Omental fat pad (tissue), 4 donors: ENCODE results near the gene HUS1. TPM values are rescaled to one million over a fixed set of nuclear protein-coding genes. Genes with fewer than 3 reads are reported as not detected.

Source experiments
- ATAC-seq: fragments of 150-250 bp; one replicate; pipeline ENCODE4 v1.9.1; 2016; ENCODE audit warnings: mild to moderate bottlenecking, moderate library complexity; ENCODE audit not compliant: low FRiP score
- DNase-seq: peaks from one replicate; pipeline ENCODE4 v3.0.0-alpha.2; 2019; ENCODE audit warnings: low spot score
- total RNA-seq, 4 donors: library from RNA; depleted of rRNA; stranded (reverse); fragments of >200 nt; gene quantifications; one replicate each; pipeline ENCODE4 v1.1.0, GENCODE V29; 2016
- TF ChIP-seq, protein P1 (sequence below), 3 donors: fragments of 450-650 bp; IDR thresholded peaks; one replicate each; pipeline ENCODE4 v1.5.1; 2016 to 2017; ENCODE audit warnings: antibody characterized with exemption in 3 of 3, mild to moderate bottlenecking in 3 of 3, moderate library complexity in 2 of 3

HUS1 gene
- total RNA-seq, 4 donors from 2014 or later, result 21.7 to 43.0 (median 32.2) TPM

DNA sequence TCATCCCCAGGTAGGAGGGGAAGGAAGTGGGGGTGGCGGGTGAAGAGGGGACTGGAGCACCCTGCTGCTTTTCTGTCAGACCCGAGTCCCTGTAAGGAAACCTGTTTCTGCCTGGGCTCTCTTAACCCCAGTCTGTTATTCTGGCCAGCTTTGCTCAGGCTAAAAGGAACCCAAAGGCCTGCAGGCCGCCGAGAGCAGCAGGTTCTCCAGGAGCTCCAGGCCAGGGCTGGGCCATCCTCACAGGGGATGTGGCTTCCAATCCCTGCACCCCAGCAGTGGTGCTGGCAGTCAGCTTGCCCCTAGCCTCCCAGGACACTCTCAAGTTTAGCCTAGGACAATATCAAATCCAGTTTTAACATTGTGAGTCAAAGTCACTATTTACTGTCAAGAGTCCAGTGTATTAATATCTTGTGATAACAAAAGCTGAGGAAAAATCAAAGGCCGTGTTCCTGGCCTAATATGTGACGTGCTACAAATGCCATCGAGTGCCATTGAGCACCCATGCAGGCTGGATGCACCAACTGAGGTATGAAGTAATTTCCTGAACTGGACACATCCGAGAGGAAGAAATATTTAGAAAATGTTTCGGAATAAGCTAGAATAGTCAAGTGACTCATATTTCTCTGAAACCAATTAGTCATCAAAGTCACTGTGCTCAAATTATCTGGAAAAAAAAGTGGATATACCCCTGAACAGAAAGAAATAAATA is 38.1 kb downstream of the HUS1 start:
- ATAC-seq, result peak; percentile 39
- TF ChIP-seq, protein P1, sequence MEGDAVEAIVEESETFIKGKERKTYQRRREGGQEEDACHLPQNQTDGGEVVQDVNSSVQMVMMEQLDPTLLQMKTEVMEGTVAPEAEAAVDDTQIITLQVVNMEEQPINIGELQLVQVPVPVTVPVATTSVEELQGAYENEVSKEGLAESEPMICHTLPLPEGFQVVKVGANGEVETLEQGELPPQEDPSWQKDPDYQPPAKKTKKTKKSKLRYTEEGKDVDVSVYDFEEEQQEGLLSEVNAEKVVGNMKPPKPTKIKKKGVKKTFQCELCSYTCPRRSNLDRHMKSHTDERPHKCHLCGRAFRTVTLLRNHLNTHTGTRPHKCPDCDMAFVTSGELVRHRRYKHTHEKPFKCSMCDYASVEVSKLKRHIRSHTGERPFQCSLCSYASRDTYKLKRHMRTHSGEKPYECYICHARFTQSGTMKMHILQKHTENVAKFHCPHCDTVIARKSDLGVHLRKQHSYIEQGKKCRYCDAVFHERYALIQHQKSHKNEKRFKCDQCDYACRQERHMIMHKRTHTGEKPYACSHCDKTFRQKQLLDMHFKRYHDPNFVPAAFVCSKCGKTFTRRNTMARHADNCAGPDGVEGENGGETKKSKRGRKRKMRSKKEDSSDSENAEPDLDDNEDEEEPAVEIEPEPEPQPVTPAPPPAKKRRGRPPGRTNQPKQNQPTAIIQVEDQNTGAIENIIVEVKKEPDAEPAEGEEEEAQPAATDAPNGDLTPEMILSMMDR (IDR thresholded peaks at IDR 0.05), result no peak
- no peak for DNase-seq

DNA sequence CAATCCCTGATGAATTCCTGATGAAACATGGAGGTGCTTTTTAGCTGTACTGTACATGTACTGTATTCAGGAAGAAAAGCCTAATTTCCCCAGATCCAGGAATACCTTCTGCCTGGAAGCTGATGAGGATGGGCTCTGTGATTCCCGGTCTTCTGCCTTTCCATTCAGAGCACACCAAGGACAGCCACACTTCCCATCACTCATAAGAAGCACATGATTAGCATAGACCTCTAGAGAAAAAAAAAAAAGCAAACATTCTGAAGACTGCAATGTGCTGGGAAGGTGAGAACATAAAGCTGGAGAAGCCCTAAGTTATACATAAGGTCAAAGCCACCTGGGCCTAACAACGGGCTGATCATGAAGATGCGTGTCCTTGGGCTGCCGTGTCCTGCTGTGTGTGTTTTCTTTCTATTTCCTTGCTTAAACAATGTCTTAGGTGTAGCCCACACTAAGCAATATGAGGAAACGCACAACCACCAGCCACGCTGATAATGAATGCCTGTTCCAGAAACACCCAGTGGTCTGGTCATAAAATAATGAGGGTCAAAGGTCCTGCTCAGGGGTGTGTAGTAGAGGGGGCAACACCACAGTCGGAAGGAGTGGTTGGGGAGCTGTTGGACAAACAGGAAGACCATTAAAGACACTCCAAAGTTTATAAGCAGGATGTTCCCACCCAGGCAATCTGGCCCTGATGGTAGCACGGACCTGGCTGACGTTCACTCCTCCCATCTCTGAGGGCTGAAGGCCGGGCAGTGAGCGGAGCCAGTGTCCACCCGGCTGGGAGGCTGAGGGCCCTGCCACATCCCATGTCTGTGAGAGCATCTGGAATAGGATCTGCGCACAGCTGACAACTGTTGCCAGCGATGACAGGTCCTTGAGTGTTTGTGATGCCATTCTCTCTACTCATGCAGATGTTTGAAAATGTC is 39.1 kb downstream of the HUS1 start:
- no peak for ATAC-seq
- DNase-seq, result no peak
- TF ChIP-seq, protein P1 (IDR thresholded peaks at IDR 0.05), result no peak

DNA sequence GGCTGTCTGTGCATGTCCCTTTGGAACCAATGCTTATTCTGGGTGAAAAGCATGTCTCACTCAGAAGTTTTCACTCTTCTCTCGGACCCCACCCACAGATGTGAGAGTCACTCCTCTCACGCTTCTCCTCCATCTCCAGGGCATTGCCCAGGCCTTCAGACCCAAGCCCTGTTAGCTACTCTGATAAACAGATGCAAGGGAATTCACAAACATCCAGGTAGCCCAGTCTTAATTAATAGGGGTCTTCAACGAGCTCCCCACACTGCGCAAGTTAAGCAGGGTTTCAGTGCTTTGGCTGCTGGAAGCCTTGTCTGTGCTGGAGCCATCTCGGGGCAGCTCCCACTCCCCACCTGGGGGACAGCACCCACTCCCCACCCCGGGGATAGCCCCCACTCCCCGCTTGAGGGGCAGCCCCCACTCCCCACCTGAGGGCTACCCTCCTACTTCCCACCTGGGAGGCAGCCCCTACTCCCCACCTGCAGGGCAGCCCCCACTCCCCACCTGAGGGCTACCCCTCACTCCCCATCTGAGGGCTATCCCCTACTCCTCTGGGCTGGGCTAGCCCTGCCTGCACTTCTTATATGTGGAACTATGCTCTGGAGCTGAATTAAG is 39.9 kb downstream of the HUS1 start:
- no peak for DNase-seq
- no peak for ATAC-seq
- TF ChIP-seq, protein P1 (IDR thresholded peaks at IDR 0.05), result no peak

DNA sequence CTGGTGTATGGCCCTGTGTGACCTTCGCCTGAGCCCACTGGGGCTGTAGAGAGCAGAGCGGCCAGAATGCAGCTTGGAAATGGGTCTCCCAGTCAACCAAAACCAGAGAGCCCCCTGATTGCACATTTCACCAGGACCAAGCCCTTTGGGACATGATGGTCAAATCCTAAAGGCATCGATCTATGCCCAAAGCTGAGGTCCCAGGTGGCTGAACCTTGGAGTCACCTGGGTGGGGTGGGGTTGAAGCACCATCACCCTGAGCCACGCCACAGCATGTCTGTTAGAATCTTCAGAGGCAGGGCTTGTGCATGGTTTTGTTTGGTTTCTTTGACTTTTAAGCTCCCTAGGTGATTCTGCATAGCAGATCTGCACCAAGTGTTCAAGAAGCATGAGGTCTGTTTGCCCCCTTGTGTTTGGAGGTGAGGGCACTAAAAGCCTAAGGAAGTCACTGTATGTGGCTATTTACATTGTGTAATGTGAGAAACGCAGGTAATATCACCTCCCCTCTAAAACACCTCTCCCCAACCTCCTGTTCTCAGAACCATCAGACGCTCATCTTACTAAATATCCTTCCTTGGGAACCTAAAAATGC is 40.7 kb downstream of the HUS1 start:
- no peak for DNase-seq
- TF ChIP-seq, protein P1 (IDR thresholded peaks at IDR 0.05), result no peak
- no peak for ATAC-seq

DNA sequence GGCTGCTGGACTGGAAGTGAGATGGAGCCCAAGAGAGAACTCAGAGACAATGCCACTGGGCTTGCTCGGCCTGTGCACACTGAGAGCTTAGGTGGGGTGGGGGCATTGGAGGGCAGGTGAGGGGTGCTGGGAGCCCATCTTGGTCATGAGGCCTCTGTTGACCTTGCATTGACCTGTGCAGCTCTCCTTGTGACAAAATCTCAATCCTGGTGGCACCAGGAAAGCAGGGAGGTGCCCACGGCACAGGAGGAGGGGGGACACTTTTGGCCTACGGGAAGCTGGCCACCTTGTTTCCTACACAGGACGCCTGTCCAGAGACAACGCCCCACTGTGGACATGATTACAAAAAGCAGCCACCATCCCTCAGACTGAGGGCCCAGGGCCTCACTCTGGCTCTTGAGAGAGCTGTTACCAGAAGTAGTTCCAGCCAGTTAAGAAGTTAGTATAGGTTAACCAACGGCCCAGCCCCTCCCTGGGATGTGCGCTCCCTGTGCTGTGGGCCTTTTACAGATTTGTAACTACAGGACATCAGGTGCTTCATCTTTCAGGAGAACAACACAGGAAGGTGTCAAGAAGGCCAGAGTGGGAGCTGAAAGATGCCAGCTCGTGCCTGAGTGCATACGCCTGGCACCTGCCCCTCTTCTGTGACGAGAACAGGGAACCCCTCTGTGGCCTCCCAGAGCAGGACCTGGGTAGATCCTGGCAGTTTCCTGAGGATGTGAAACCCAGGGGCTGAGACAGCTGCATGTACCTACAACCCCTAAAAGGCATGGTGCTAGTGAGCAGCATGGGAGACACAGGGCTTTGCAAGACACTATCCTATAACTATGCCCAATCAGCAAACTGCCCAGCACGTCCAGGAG is 41.5 kb downstream of the HUS1 start:
- TF ChIP-seq, protein P1 (IDR thresholded peaks at IDR 0.05), result no peak
- DNase-seq (no peak), ATAC-seq (no peak)

DNA sequence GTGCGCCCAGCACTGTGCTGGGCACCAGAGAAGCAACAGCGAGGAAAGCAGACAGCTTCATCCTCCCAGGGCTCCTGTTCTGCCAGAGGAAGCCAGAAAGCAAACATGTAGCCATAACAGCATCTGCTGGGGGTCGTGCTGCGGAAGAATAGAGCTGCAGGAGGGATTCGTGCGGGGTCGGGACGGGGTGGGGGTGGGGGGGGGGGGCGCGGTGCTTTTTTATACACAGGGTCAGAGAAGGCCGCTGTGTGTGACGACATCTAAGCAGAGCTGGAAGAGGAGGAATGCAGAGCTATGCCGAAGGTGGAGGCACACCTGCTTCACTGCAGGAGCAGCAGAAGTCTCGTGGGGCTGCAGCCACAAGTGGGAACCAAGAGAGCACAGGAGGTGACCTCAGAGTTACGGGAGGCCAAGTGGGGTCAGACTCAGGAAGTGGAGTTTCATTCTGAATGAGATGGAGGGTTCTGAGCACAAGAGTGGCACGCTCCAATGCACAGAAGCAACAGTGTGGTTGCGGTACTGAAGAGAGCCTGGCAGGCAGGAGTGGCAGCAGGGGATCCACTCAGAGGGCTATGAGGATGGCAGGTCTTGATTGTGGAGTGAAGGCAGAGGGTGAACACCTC is 42.2 kb downstream of the HUS1 start:
- TF ChIP-seq, protein P1 (IDR thresholded peaks at IDR 0.05), result no peak
- no peak for ATAC-seq
- DNase-seq, result no peak
